Measurements from ENCODE around the gene PAQR3. TPM values are rescaled to one million over a fixed set of nuclear protein-coding genes. Genes with fewer than 3 reads are reported as not detected.

The PAQR3 gene
- total and polyA plus RNA-seq, 2 experiments from 2014 or later: 15.9 to 36.3 TPM

DNA sequence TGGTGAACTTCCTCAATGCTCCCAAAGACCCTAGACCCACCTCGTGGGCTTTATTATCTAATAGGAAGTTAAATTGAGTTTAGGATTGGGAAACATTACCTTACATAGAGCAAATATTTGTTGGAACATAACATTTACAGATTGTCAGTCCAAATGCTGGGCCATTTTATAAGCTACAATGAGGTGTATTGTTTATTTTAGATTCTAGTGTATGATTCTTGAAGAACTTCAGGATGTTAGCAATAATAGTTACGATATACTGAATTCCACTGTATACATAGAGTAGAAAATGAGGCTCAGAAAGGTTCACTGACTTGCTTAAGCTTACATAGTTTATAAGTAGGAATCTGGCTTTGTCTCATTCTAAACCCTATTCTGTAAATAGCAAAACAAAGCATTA, 37.4 kb downstream of the PAQR3 start:
- Histone ChIP-seq H3K27ac (ENCODE audit: low read depth) (no peak overlapping the region), H4K20me1 (replicated peaks; ENCODE audit: insufficient read depth) (no peaks in the 10 kb centered on the region), H3K9me2 (ENCODE audit: insufficient read depth) (no peaks in the 10 kb centered on the region), H3K27me3 (ENCODE audit: insufficient read depth) (no peaks in the 10 kb centered on the region), H3K4me3 (no peak overlapping the region), H3K4me2 (no peak overlapping the region), H3K79me2 (replicated peaks; ENCODE audit: insufficient read depth) (no peaks in the 10 kb centered on the region), H3K4me1 (ENCODE audit: insufficient read depth) (no peaks in the 10 kb centered on the region), H2AFZ (no peak overlapping the region), H3F3A (replicated peaks; ENCODE audit: low read depth) (no peaks in the 10 kb centered on the region), H3K36me3 (ENCODE audit: insufficient read depth) (no peaks in the 10 kb centered on the region)
- Mint-ChIP-seq H3K9me3 (no peaks in the 10 kb centered on the region), H3K4me1 (no peaks in the 10 kb centered on the region), H3K27me3 (ENCODE audit: insufficient read depth, low read depth, poor library complexity) (no peaks in the 10 kb centered on the region), H3K27ac (no peak overlapping the region), H3K36me3 (ENCODE audit: low read depth) (no peaks in the 10 kb centered on the region), H3K4me3 (no peak overlapping the region)
- TF ChIP-seq, protein P1, sequence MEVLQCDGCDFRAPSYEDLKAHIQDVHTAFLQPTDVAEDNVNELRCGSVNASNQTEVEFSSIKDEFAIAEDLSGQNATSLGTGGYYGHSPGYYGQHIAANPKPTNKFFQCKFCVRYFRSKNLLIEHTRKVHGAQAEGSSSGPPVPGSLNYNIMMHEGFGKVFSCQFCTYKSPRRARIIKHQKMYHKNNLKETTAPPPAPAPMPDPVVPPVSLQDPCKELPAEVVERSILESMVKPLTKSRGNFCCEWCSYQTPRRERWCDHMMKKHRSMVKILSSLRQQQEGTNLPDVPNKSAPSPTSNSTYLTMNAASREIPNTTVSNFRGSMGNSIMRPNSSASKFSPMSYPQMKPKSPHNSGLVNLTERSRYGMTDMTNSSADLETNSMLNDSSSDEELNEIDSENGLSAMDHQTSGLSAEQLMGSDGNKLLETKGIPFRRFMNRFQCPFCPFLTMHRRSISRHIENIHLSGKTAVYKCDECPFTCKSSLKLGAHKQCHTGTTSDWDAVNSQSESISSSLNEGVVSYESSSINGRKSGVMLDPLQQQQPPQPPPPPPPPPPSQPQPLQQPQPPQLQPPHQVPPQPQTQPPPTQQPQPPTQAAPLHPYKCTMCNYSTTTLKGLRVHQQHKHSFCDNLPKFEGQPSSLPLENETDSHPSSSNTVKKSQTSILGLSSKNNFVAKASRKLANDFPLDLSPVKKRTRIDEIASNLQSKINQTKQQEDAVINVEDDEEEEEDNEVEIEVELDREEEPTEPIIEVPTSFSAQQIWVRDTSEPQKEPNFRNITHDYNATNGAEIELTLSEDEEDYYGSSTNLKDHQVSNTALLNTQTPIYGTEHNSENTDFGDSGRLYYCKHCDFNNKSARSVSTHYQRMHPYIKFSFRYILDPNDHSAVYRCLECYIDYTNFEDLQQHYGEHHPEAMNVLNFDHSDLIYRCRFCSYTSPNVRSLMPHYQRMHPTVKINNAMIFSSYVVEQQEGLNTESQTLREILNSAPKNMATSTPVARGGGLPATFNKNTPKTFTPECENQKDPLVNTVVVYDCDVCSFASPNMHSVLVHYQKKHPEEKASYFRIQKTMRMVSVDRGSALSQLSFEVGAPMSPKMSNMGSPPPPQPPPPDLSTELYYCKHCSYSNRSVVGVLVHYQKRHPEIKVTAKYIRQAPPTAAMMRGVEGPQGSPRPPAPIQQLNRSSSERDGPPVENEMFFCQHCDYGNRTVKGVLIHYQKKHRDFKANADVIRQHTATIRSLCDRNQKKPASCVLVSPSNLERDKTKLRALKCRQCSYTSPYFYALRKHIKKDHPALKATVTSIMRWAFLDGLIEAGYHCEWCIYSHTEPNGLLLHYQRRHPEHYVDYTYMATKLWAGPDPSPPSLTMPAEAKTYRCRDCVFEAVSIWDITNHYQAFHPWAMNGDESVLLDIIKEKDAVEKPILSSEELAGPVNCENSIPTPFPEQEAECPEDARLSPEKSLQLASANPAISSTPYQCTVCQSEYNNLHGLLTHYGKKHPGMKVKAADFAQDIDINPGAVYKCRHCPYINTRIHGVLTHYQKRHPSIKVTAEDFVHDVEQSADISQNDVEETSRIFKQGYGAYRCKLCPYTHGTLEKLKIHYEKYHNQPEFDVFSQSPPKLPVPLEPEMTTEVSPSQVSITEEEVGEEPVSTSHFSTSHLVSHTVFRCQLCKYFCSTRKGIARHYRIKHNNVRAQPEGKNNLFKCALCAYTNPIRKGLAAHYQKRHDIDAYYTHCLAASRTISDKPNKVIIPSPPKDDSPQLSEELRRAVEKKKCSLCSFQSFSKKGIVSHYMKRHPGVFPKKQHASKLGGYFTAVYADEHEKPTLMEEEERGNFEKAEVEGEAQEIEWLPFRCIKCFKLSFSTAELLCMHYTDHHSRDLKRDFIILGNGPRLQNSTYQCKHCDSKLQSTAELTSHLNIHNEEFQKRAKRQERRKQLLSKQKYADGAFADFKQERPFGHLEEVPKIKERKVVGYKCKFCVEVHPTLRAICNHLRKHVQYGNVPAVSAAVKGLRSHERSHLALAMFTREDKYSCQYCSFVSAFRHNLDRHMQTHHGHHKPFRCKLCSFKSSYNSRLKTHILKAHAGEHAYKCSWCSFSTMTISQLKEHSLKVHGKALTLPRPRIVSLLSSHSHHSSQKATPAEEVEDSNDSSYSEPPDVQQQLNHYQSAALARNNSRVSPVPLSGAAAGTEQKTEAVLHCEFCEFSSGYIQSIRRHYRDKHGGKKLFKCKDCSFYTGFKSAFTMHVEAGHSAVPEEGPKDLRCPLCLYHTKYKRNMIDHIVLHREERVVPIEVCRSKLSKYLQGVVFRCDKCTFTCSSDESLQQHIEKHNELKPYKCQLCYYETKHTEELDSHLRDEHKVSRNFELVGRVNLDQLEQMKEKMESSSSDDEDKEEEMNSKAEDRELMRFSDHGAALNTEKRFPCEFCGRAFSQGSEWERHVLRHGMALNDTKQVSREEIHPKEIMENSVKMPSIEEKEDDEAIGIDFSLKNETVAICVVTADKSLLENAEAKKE (CRISPR knock-in tag; IDR thresholded peaks at IDR 0.05): no peak
- no peak for DNase-seq (ENCODE audit: low spot score)
- ATAC-seq: no peak

GRCh38 chr4:78899302-78899701, 39.9 kb downstream of the PAQR3 start:
- H3K4me1 Mint-ChIP-seq: no peaks in the 10 kb centered on the region
- H3K27ac Mint-ChIP-seq: no peak overlapping the region
- no peaks in the 10 kb centered on the region for H3K9me2 ChIP-seq (ENCODE audit: insufficient read depth)
- no peak for TF ChIP-seq EZH2phosphoT487 (IDR thresholded peaks at IDR 0.05; ENCODE audit: unreplicated experiment)
- TF ChIP-seq, protein P1 (CRISPR knock-in tag; IDR thresholded peaks at IDR 0.05): no peak
- no peak for TF ChIP-seq STAT1 (IDR thresholded peaks at IDR 0.05; ENCODE audit: unreplicated experiment)
- TF ChIP-seq, protein P2, sequence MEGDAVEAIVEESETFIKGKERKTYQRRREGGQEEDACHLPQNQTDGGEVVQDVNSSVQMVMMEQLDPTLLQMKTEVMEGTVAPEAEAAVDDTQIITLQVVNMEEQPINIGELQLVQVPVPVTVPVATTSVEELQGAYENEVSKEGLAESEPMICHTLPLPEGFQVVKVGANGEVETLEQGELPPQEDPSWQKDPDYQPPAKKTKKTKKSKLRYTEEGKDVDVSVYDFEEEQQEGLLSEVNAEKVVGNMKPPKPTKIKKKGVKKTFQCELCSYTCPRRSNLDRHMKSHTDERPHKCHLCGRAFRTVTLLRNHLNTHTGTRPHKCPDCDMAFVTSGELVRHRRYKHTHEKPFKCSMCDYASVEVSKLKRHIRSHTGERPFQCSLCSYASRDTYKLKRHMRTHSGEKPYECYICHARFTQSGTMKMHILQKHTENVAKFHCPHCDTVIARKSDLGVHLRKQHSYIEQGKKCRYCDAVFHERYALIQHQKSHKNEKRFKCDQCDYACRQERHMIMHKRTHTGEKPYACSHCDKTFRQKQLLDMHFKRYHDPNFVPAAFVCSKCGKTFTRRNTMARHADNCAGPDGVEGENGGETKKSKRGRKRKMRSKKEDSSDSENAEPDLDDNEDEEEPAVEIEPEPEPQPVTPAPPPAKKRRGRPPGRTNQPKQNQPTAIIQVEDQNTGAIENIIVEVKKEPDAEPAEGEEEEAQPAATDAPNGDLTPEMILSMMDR (conservative IDR thresholded peaks at IDR 0.05; ENCODE audit: low read depth in 2 of 2): no peak

More at GRCh38 chr4:78899302-78899701, 39.9 kb downstream of the PAQR3 start:
- H3K27me3 Mint-ChIP-seq (ENCODE audit: insufficient read depth, low read depth, poor library complexity): no peaks in the 10 kb centered on the region
- Histone ChIP-seq H4K20me1 (replicated peaks; ENCODE audit: insufficient read depth) (no peaks in the 10 kb centered on the region), H3K4me2 (no peak overlapping the region), H2AFZ (no peak overlapping the region), H3K4me3 (no peak overlapping the region), H3K27ac (ENCODE audit: low read depth) (no peak overlapping the region), H3F3A (replicated peaks; ENCODE audit: low read depth) (no peaks in the 10 kb centered on the region), H3K27me3 (ENCODE audit: insufficient read depth) (no peaks in the 10 kb centered on the region), H3K79me2 (replicated peaks; ENCODE audit: insufficient read depth) (no peaks in the 10 kb centered on the region), H3K4me1 (ENCODE audit: insufficient read depth) (no peaks in the 10 kb centered on the region), H3K36me3 (ENCODE audit: insufficient read depth) (no peaks in the 10 kb centered on the region)
- no peak overlapping the region for H3K4me3 Mint-ChIP-seq
- DNase-seq (ENCODE audit: low spot score) (no peak), ATAC-seq (no peak)
- no peaks in the 10 kb centered on the region for H3K9me3 Mint-ChIP-seq
- H3K36me3 Mint-ChIP-seq (ENCODE audit: low read depth): no peaks in the 10 kb centered on the region

All from GM23338 (cell line).